Suppressor macrophage (primary cell): ENCODE measurements around the gene NKAIN2.
"Not testable (repeated sequence)": the region's sequence is repeated elsewhere in the genome, so short reads cannot be mapped to it uniquely, and the experiment has no call there.

Experiments
- DNase-seq, 4 experiments: peaks; one replicate each; pipeline ENCODE4 v3.0.0-alpha.2; 2020 to 2022

NKAIN2 gene

GRCh38 chr6:124339610-124340334 is 536.1 kb downstream of the NKAIN2 start:
- DNase-seq = no peak

GRCh38 chr6:124348339-124348738 is 544.7 kb downstream of the NKAIN2 start:
- DNase-seq = not testable (repeated sequence)

- no peak for DNase-seq
Observed at GRCh38 chr6:124355146-124355545, 551.5 kb downstream of the NKAIN2 start.

DNA sequence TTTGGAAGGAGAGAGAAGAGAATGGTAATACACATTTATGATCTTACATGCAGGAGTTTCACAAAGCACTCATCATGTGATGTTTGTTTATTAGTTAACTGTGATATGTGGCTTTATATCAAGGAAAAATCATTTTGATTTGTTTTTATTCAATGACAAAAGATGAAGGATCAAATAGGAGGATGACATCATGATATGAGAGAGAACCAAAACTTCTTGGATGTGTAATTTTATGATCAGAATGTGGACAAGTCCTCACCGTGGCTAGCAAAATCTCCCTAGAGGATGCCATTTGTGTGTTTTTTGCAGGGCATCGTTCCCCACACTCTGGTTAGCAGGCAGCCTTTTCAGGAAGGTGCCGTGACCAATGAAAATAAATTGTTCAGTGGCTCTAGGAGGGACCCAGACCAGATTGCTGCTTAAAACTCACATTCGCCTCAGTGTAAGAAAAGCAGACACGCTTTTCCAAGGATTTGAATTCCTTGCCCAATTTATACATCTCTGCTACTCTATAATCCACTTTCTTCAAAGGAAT is 552.7 kb downstream of the NKAIN2 start:
- DNase-seq = no peak

DNA sequence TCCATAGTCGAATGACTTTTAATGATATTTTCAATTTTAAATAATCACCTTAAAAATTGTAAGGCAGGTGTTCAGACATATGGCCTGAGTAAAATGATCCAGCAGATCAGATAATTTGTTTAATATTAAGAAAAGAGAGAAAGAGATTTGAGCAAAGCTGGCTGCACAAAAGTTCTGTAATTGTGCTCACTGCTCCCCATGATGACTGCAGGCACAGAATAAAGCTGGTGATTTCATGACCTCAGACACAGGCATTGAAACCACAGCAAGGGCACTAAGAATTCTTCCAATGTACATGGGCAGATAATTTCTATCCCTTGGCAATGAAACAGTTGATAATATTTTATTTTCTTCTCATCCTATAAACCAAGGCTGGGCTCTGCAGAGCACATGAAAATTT is 553.1 kb downstream of the NKAIN2 start:
- DNase-seq = no peak

GRCh38 chr6:124368131-124368530 is 564.5 kb downstream of the NKAIN2 start:
- no peak for DNase-seq

GRCh38 chr6:124371974-124372475 is 568.4 kb downstream of the NKAIN2 start:
- DNase-seq = no peak

DNA sequence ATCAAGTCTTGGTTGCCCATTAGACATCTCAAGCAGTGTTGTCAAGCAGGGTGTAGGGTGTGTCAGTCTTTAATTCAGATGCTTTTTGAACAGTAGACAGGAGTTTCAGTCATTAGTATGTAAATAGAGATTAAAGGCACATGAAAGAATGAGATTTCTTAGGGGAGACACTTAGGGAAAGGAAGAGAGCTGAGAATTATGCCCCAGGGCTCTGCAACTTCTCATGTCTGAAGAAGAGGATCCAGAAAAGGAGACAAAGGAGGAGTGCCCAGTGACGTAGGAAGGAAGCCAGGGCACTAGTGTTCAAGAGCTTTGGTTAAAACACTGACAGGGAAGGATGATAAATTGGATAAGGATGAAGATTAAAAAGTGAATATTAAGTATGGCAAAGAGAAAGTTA is 569.7 kb downstream of the NKAIN2 start:
- no peak for DNase-seq

GRCh38 chr6:124389127-124389526 is 585.5 kb downstream of the NKAIN2 start:
- no peak for DNase-seq

DNA sequence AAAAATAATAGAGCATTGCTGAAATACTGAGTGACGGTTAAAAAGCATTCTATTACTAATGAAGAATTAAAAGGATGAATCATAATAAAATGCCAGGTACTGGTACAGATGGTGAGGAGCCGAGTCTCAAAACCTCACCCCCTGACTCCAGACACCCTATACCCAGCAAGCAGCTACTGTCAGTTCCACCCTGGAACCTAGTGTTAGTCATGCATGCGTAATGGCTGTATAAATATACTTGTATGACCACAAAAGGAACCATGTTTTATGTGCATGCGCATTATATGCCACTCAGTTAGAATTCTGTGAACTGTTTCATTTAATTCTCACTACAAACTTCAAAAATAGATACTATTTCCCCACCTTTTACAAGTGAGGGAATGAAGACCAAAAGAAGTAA is 589.9 kb downstream of the NKAIN2 start:
- no peak for DNase-seq

DNA sequence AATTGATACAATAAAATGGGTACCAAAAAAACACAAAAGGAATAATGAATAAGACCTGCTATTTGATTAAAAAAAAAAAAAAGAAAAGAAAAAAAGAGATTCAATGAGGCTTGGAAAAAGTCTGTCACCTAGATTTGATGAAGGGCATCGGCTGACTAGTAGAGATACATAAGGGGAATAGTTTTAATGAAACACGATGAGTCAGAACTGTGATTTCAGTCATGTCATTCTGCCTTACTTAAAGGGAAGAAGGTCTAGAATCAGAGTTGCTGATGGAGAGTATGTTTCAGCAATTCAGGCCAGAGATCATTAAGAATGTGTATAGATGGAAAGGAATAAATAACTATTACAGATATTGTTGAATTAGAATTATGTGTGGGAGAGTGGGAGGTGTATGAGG is 592.7 kb downstream of the NKAIN2 start:
- DNase-seq = no peak

GRCh38 chr6:124400261-124400999 is 596.8 kb downstream of the NKAIN2 start:
- peak in 1 of 4 experiments; percentile 3 for DNase-seq

DNA sequence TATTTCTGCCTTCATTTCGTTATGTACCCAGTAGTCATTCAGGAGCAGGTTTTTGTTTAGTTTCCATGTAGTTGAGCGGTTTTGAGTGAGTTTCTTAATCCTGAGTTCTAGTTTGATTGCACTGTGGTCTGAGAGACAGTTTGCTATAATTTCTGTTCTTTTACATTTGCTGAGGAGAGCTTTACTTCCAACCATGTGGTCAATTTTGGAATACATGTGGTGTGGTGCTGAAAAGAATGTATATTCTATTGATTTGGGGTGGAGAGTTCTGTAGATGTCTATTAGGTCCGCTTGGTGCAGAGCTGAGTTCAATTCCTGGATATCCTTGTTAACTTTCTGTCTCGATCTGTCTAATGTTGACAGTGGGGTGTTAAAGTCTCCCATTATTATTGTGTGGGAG is 606.8 kb downstream of the NKAIN2 start:
- not testable (repeated sequence) for DNase-seq

DNA sequence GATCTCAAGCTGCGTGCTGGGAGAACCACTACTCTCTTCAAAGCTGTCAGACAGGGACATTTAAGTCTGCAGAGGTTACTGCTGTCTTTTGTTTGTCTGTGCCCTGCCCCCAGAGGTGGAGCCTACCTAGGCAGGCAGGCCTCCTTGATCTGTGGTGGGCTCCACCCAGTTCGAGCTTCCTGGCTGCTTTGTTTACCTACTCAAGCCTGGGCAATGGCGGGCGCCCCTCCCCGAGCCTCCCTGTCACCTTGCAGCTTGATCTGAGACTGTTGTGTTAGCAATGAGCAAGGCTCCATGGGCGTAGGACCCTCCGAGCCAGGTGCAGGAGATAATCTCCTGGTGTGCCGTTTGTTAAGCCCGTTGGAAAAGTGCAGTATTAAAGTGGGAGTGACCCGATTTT is 609.0 kb downstream of the NKAIN2 start:
- not testable (repeated sequence) for DNase-seq

GRCh38 chr6:124420116-124420840 is 616.6 kb downstream of the NKAIN2 start:
- DNase-seq = no peak

DNA sequence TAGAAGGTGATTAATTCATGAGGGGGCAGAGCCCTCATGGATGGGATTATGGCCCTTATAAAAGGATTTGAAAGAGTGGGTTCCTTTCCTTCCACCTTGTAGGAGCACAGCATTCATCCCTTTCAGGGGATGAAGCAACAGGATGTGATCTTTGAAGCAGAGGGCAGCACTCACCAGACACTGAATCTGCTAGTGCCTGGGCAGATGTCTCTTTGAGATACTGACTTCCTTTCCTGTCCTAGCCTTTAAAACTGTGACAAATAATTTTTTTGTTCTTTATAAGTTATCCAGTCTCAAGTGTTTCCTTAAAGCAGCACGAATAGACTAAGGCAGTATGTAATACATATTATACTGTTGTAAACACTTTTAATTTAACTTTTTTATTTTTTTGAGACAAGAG is 620.0 kb downstream of the NKAIN2 start:
- DNase-seq = no peak

DNA sequence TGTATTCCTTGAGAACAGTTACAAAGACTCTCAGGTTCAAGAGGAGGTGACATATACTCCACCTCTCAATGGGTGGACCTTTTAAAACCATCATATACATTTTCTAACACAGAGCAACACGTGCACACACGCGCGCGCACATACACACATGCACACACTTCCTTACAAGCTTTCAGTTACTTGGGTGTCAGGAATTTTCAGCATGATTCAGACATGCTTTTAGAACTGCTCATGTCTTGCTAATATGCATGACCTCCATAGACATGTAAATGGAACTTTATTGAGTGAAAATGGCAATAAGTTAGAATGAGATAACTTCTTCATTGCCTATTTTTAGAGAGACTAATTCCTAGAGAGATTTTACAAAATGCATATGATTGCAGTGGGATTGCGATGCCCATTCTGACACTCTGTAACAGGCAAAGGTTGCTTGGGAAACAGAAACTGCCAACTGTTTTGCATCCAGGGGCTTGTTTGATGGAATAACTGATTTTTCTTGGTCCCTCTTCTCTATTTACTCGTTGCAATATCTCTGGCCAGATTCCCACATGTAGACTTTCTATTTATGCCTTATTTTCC is 627.2 kb downstream of the NKAIN2 start:
- DNase-seq = no peak

GRCh38 chr6:124432620-124433019 is 629.0 kb downstream of the NKAIN2 start:
- DNase-seq = peak; percentile 33 to 66 (median 64)

- no peak for DNase-seq
Observed at GRCh38 chr6:124433387-124434160, 629.9 kb downstream of the NKAIN2 start.

DNA sequence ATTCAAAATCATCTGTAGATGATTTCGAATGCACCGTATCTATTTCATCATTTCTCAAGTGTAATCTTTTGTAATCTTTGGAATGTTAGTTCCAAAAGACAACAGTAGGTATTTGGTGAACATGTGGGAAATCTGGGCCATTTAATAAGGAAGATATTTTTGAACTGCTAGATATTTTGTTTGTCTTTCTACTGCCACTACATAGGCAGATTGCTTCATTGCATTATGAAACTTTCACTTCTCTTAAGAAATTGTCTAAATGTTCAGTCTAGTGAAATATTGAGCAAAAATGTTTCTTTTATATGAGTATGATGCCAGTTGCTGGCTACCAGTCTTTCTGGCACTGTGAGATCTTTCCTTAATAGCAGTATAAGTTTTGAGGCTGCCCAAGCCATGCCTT is 630.8 kb downstream of the NKAIN2 start:
- DNase-seq = peak in 2 of 4 experiments; percentile 67 to 73

DNA sequence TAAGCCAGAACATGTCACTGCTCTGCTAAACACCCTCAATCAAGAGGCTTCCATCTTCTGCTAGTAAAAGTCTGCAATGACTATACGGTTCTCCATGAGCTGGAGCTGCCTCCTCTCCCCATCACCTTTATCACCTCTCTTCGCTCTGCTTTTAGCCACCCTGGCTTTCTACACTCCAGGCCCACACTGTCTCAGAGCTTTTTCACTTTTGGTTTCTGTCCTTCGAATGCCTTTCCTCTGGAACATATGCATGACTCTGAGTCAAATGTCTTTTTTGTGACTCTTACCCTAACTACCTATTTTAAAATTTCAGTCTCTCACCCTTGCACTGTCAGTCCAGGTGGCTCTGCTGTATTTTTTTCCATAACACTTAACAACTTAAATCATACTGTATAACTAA is 633.1 kb downstream of the NKAIN2 start:
- DNase-seq = no peak
